ENCODE results near the gene ZBTB25.

Gene ZBTB25

DNA sequence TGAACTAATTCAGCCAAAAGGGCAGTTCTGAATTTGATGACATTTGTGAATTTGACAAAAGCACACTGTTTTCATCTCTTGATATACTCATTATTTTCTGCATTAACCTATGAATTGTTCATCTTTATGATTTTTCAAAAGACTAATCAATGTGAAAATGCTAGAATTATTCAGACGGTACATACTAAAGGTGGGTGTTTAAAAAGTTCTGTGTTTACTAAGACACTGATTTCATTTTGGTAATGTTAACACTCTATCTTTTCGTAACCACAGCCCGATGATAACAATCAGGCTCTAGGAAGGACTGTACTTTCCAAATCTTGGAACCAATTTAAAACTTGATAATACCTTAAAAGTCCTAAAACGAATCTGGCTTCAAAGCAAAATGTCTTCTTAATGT, 28.9 kb downstream of the ZBTB25 start:
- no peak for DNase-seq

DNA sequence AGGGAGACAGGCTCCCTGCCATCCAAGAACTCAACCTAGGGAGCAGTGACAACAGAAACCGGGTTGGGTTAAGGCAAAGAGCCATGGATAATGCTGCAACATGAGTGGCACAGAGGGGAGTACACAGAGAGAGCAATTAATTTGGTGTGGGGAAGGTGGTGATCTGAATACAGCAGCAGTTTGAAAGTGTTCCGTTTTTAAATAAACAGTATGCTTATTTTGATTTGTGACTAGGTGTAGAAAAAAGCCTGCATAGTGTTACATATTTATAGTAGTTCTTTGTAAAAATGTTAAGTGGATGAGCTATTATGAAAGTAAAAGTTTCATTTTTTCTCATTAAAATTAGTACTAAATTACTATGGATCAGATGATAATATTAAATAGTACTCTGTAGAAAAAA, 29.6 kb downstream of the ZBTB25 start:
- no peak for DNase-seq

DNA sequence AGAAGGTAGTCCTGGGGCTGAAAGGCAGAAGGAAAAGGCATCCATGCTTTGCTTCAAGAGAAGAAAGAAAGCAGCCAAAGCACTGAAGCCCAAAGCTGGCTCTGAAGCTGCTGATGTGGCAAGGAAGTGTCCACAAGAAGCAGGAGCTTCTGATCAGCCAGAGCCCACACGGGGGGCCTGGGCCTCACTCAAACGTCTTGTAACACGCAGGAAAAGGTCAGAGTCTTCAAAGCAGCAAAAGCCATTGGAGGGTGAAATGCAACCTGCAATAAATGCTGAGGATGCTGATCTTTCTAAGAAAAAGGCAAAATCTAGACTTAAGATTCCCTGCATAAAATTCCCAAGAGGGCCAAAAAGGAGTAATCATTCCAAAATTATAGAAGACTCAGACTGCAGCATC, 35.2 kb downstream of the ZBTB25 start:
- no peak for DNase-seq

DNA sequence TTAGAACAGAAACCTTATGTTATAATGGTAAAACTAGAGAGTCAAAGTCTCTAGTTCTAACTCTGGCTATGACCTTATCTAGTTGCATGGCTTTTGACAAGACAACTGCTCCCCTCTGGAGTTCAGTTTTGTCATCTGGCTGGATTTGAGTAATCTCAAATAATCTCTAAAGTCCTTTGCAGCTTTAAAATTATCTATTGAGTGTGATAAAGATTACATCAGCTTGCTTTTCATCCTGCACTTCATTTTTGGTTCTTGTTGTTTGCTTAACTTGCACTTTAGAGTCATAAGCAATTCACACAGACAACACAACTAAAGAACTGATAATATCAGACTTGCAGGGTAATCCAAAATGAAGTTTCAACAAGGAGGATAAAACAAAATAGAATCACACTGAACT, 36.1 kb downstream of the ZBTB25 start:
- DNase-seq = no peak

DNA sequence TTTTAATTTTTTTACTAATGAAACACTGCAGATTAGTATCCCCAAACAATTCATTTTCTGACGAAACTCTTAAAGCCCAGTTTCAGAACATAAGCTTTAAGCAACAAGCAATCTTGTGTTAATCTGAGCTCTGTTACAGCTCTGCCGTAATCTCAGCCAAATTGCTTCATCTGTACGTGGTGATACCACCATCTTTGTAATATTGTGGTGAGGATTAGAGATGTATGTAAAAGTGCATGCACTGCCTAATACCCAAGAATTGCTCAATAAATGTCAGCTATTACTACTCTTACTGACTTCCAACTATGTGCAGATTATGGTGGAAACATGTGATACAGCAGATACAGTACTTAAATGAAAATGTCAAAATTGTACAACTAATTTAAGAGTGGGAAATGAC, 36.5 kb downstream of the ZBTB25 start:
- DNase-seq = no peak

DNA sequence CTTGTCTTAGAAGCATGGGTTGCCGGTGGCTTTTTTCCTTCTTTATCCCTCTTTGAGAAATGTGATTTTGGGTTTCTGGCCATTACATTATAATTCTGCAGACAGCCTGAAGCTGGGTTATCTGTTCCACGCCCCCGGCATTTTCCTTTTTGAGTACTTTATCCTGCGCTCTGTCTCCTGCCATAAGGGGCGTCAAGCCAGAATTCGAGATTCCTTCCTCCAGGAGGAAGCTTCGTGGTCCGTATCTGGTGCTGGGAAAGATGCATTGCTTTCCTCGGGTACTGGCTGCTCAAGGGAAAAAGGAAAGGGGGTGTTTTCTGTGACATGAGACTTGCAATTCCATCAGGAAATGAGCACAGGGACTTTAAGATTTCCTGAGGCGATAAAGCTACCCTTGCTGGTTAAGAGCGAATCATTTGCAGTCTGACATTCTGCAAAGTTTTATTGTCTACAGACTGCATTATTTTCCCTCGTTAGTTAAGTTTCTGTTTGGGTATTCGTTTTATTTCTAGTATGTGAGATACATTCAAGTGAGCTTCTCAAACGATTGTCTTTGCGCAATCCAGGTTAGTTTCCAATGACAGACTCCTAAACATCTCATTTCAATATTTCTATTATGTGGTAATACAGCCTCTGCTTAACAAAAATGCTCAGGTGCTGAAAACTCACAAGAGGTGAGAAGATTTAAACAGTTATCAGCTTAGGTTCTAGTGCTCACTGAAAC, 37.6 kb downstream of the ZBTB25 start:
- DNase-seq = no peak

DNA sequence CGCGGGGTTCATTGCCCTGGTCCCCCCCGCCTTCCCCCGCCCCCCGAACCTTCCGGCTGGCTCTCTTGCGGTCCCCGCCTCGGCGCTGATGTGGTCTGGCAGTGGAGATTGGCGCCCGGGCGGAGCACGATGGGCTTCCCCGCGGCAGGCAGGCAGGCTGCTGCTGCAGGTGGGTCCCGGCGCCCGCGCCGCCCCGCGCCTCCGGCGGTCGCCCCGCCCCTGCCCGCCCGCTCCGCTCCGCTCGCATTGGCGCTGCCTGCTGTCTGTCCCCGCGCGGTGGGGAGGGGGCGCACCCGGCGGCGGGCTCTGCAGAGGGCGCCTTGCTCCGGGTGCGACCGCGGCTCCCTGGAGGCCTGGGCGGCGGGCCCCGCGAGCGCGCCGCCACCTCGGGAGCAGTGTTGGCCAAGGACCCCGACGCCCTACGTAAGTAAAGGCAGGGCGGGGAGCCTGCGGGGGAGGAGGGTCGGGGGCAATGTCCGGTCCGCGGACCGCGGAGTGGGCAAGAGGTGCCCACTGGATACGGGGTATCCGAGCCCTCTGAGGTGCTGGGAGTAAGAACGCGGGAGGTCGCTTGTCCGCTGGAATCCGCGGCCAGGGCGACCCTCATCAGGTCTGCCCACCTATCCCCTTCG, 38.3 kb downstream of the ZBTB25 start, which contains the start of gene AKAP5:
TSS of gene AKAP5 (plus strand) at position 309 of the 632 bp plus-strand sequence. CDS start 2,896 bp downstream, outside the sequence.
- DNase-seq = peak; percentile 66

DNA sequence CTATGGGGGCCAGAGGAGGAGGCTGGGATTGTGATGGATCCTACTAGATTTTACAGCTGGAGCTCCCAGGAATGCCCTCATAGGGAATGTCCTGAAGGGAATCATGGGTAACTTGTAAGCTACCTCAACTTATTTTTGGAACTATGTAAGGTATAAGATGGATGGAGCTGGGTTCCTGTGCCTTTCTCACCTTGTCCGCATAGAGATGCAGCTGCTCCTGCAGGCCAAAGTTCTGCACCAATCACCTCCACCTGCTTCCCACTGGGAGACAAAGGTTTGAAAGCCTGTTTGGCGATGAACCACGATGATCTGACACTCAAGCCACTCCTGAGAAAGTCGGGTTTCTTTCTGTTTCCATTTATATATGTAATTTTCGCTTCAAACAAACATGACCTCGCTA, 39.0 kb downstream of the ZBTB25 start:
- DNase-seq = no peak

DNA sequence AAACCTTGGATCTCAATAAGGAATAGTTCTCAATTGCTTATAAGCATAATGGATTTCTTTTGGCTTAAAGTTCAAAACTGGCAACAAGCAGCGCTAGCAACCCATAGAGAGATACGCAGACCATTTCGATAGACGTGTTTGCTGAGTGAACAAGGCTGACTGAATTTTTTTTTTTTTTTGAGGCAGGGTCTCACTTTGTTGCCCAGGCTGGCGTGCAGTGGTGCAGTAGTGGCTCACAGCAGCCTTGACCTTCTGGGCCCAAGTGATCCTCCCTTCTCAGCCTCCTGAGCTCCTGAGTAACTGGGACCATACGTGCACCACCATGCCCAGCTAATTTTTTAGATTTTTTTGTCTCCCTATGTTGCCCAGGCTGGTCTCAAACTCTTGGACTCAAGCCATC, 39.8 kb downstream of the ZBTB25 start:
- no peak for DNase-seq

DNA sequence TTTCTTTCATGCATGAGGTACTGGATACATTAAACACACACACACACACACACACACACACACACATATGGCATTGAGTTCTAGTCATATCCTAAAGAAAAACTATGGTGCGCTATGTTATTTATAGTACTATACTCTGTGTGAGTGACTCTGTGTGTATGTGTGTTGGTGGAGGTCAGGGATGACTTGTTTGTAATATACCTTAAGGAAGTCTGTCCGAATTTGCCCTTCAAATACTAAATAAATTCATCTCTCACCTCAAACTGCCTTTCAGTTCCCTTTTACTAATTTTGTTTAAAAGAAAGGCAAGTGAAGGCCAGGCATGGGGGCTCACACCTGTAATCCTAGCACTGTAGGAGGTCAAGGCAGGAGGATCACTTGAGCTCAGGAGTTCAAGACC, 40.4 kb downstream of the ZBTB25 start:
- DNase-seq = no peak

DNA sequence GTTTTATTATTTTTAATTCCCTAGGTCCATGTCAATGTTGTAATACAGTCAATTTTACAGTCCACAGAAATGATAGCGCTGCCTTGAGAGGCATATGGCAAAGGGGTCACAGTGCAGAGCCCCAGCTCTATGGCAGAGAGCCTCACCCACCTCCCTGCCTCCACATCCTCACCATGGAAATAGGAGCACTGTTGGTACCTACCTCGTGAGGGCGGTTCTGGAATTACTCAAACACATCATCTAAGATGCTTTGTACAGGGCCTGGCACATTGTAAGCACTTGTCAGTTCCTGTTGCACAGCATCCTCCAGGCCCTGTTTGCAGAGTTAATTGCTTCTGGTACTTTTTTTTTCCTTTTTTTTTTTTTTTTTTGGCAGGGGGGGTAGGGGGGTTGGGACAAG, 42.4 kb downstream of the ZBTB25 start:
- DNase-seq = no peak

DNA sequence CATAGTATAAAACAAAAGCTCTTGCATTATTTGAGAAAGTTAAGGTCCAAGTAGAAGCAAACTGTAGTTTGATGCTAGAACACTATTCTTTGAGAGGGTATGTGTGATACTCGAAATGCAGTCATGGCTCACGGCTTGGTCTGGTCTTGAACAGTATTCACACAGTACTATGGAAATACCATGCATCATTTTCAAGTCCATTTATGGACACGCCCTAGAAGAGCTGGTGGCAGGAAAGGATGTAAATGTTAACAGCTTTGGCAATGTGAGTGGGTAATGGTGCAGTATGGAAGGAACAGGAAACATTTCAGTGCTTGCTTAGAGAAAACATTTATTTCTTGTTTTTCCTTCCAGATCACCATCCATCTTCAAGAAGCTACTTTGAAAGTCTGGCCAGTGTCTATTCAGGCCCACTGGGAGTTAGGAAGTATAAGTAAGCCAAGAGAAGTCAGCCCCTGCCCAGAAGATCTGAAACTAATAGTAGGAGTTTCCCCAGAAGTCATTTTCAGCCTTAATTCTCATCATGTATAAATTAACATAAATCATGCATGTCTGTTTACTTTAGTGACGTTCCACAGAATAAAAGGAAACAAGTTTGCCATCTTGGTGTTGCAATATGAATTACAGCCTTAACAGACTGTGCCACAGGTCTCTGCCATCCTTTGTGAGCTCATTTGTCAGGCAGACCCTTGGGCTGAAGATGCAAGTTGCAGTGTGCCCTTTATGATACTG, 44.1 kb downstream of the ZBTB25 start:
- DNase-seq = no peak

DNA sequence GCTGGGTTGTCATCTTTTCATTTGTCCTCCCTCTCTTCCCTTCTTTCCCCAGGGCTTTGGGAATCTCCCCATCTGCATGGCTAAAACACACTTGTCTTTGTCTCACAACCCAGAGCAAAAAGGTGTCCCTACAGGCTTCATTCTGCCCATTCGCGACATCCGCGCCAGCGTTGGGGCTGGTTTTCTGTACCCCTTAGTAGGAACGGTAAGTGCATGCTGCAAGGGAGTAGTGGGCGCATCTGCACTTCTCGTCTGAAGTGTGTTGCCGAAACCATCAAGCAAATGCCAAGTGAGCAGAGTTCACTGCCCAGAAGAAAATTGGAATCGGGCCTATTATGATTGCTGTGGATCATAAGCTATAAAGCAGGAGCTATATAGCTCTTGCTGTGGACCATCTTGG, 49.0 kb downstream of the ZBTB25 start:
- no peak for DNase-seq

DNA sequence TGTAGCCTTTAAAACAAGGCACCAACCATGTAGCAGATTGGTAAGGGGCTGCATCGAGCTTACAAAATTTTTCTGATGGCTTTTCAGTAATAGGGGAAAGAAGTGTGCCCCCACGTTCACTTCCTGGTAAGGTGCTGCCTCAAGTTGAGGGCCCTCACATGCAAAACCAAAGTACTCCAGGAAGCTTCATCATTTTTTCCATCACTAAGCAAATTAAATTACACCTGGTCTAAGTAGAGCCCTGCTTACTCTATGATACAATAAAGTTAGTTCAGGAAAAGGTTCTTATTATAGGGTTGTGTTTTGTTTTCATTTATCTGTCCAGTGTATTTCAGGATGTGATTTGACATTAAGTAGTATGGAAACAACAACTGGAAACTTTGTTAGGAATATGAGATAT, 53.4 kb downstream of the ZBTB25 start:
- DNase-seq = no peak

DNA sequence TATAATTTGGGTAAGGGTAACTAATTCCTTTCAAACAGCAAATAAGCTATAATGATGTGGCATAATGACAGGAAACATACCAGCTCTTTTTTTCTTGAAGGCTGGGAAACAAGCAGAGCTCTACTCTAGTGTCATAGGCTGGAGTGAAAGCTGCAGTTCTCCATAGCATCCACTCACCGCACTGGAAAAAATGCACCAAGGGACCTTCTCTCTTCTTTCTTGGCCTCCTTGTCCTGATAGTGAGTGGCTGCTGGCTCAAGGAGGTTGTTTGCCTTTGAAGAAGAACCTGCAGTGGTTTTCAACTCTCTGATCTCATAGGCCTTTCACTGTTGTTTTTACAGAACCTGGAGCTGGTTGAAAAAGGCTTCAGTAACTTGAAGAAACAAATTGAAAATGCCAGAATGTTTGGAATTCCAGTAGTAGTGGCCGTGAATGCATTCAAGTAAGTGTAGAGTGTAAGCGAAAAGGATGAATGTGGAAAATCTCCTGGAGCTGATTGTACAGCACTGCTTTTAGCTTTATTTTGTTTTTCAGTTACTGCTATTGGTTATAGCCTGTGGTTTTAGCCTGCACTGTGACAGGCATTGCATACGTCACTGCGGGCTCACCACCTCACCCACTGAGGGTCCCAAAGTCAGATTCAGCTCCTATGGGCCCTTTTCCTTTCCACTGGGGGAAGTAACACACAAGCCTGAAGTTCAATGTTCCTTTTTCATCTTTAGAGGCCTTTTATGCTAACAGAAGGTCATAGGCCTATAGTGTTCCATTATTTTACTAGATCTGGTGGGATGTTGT, 55.6 kb downstream of the ZBTB25 start:
- no peak for DNase-seq

DNA sequence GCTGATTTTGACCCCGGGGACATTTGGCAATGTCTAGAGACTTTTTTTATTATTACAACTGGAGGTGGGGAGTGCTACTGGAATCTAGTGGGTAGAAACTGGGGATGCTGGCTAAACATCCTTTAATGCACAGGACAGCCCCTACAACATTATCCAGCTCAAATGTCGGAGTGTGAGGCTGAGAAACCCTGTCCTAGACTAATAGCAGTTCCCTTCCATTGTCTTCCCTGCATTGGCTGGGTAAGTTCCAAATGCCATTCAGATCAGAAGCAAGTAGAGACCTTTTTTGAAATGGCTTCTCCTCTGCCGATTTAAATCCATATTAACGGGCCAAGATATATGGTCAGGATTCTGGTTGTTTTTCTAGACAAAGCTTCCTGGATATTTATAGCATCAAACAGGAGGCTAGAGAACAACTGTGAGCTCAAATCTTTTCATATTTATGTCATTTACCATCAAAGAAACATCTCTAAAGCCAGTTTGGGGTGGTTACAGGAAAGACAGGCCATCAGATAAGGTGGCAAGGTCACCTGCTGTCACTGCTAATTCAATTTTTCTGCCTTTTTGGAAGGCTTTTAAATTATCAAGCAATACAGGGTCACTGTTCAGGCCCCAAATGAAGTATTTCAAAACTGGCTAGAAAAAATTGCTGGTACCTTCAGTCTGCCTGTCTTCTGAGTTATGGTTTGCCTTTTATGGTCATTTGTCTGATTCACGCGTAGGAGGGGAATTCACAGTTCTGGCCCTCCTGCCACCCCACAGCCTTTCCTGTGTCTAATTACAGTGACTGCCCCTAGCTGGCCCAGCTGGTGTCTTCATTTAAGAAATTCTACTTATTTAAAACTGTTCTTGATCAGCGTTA, 58.4 kb downstream of the ZBTB25 start:
- DNase-seq = peak; percentile 9

DNA sequence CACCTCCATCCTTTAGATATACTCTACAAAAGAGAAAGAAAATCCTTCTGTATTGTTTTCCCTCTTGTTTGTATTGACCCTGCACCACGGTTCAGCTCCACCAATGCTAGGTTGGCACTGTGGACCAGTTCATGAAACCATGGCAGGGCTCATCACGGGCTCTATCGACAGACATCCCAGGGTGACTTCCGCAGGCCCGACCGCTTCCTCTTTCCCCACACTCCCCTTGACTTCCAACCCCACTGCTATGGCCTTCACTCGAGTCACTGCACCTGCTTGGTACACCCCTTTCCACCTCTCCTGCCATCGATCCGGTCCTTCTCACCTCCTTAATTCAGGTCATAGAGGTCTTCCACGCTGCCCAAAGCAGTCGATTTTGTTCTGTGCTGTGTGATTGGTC, 59.5 kb downstream of the ZBTB25 start:
- no peak for DNase-seq

DNA sequence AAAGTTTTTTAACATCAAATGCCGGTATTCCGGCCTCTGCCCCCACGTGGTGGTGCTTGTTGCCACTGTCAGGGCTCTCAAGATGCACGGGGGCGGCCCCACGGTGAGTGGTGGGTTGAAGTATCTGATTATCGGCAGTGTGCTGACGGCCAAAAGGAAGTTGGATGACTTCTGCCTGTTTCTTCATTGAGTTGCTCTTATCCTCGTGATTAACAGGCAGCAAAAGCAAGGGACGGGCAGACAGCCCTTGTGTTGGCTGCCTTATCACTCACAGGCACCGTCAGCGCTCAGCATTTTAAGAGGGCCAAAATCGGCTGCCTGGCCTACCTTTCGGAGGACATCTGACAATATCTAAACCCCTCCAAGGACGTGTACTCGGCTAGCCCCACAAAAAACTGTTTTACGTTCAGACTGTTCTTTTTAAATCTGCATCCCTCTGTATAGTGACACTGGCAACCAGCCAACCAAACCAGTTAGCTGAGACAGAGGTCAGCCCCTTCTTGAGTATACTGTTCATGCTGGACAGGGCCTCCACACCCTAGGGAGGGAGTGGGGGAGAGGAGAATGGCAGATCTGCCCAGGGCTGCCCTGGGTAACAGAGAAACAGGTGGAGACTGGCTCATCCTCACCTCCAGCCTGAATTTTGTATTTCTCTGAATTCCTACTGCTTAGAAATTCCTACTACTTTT, 61.2 kb downstream of the ZBTB25 start:
- DNase-seq = no peak

DNA sequence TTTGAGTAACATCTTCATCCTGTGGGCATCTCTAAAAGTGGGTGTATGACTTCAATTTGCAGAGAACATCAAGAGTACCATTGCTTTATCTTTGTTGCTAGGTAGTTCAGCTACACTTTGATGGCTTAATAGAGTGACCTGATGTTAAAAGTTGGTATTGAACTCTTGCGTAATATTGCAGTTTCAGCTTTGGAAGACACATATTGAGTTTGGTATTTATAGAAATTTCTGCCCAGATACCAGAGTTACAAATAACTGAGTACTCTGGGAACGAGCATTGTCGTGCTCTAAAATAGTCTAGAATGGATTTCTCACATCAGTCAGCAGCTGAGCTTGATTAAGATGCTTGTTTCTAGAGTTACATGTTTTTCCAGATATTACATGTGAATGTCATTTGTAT, 63.1 kb downstream of the ZBTB25 start:
- DNase-seq = no peak

DNA sequence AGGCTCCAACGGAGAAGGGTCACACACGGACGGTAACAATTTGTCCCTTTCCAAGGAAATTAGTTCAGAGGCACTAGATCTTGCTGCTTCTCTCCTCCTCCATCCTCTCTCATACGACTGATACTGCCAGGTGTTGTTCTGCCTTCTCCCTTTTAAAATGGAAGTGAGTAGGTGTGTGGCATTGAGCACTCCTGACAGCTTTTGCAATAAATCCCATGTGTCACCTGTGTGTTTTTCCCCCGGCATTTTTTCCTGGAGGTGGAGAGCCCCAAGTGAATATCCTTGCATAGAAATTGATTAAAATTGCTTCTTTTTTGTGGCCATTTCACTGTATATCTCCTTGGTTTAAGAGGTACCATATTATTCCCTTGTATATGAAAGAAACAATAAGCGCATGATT, 64.5 kb downstream of the ZBTB25 start:
- no peak for DNase-seq

DNA sequence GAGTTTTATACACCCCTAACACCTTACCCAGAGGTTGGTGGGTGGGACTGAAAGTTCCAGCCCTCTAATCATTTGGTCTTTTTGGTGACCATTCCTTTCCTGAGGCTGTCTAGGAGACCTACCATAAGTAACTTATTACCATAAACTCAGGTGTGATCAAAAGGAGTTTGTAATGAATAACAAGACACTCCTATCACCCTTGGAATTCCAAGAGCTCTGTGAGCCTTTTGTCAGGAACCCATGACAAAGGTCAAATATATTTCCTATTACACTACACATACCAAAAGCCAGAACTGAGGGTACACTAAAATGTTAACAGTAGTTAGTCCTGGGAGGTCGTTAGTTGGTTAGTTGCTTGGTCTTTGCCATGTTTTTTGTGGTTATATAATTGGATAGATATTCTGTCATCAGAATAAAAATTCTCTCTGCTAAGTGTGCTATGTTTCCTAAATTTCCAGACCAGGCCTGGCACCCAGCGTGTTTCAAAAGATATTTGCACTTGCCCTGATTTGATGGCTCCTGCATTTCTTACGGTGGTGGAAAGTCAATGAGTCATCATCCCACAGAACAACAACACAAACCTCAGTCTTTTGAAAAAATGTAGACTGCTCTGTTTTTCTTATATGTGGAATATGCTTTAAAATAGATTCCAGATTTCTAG, 65.3 kb downstream of the ZBTB25 start:
- DNase-seq = no peak

All from stimulated activated CD4-positive, alpha-beta T cell treated with anti-CD3 and anti-CD28 coated beads, Interleukin-4, amount 100 ng/mL, for 1 hour (primary cell).